Endothelial cell of umbilical vein (primary cell): Measurements from ENCODE around the gene IRF2BP1. TPM values are rescaled to one million over a fixed set of nuclear protein-coding genes. Genes with fewer than 3 reads are reported as not detected.

Source experiments
- BruUV-seq: library from RNA; stranded (reverse); fragments of 400-500 nt; replicated peaks from 2 replicates; lab custom pipeline; 2021; lab: Mats Ljungman, UMichigan
- CTCF ChIA-PET: fragments of 300-600, 350-600 bp; sonication (Branson Sonifier 250); formaldehyde crosslinking; loops from one replicate; lab custom pipeline; 2021; ENCODE audit warnings: antibody characterized with exemption, inconsistent platforms; lab: Charles Lee
- POLR2A ChIA-PET: fragments of 300-600, 350-600 bp; sonication (Branson Sonifier 250); formaldehyde crosslinking; loops from one replicate; lab custom pipeline; 2021; ENCODE audit warnings: antibody characterized with exemption, inconsistent platforms; lab: Charles Lee
- DNase-seq: peaks from one replicate; pipeline ENCODE4 v3.0.0-alpha.2; 2011; ENCODE audit warnings: low read depth, low spot score
- FAIRE-seq: peaks from 2 replicates; lab custom pipeline; 2011; peaks lifted over from hg19 to GRCh38; lab: Jason Lieb, UNC
- H2AFZ ChIP-seq: 2 replicates; pipeline ENCODE4 v1.6.0; 2012; ENCODE audit warnings: low read depth, low read length, control low read depth, inconsistent platforms
- H3K27ac ChIP-seq: 2 replicates; pipeline ENCODE4 v1.5.1; 2011; ENCODE audit warnings: low read depth, mild to moderate bottlenecking, control low read depth, low read length, moderate library complexity; ENCODE audit not compliant: insufficient read depth
- H3K27me3 ChIP-seq, 2 experiments: 2 replicates each; pipeline versions ENCODE4 v1.6.0 to v1.6.1; 2011; ENCODE audit warnings: low read length in 2 of 2, mixed read lengths in 1 of 2; ENCODE audit not compliant: control insufficient read depth in 2 of 2, insufficient read depth in 2 of 2
- H3K36me3 ChIP-seq, 2 experiments: 2 replicates in 1 of 2; 3 replicates in 1 of 2; pipeline ENCODE4 v1.5.1; 2011; ENCODE audit warnings: low read length in 2 of 2, mild to moderate bottlenecking in 1 of 2, moderate library complexity in 1 of 2; ENCODE audit not compliant: control insufficient read depth in 2 of 2, insufficient read depth in 2 of 2; ENCODE audit errors: extremely low read depth in 1 of 2
- H3K4me1 ChIP-seq: 3 replicates; pipeline ENCODE4 v1.5.1; 2011; ENCODE audit warnings: mild to moderate bottlenecking, low read length; ENCODE audit not compliant: control insufficient read depth, insufficient read depth; ENCODE audit errors: extremely low read depth
- H3K4me2 ChIP-seq: 2 replicates; pipeline ENCODE4 v1.6.1; 2011; ENCODE audit warnings: low read length, control low read depth, mixed read lengths; ENCODE audit not compliant: insufficient read depth
- H3K4me3 ChIP-seq, 3 experiments: fragments of 200-600 bp in 1 of 3; sonication (generic), shearing (Covaris generic) in 1 of 3; replicated peaks in 1 of 3; 2 replicates each; pipeline ENCODE4 v1.5.1; 2011 to 2016; ENCODE audit warnings: control low read depth in 3 of 3, low read length in 3 of 3, mild to moderate bottlenecking in 2 of 3, inconsistent platforms in 1 of 3, low read depth in 1 of 3, moderate library complexity in 1 of 3; ENCODE audit not compliant: insufficient read depth in 1 of 3
- H3K79me2 ChIP-seq: 2 replicates; pipeline ENCODE4 v1.6.0; 2012; ENCODE audit warnings: low read length, inconsistent platforms; ENCODE audit not compliant: control insufficient read depth, insufficient read depth
- H3K9ac ChIP-seq: replicated peaks from 2 replicates; pipeline ENCODE3; 2011; ENCODE audit warnings: low read length, control low read depth; ENCODE audit not compliant: insufficient read depth; ENCODE audit errors: extremely low read depth
- H3K9me1 ChIP-seq: replicated peaks from 3 replicates; pipeline ENCODE4 v1.6.0; 2011; ENCODE audit warnings: mild to moderate bottlenecking, low read length; ENCODE audit not compliant: control insufficient read depth, insufficient read depth; ENCODE audit errors: extremely low read depth
- H3K9me3 ChIP-seq: replicated peaks from 2 replicates; pipeline ENCODE4 v1.5.1; 2012; ENCODE audit warnings: low read length, inconsistent platforms; ENCODE audit not compliant: control insufficient read depth, insufficient read depth
- H4K20me1 ChIP-seq: replicated peaks from 2 replicates; pipeline ENCODE3; 2011; ENCODE audit warnings: mild to moderate bottlenecking, low read length; ENCODE audit not compliant: control insufficient read depth, insufficient read depth; ENCODE audit errors: extremely low read depth
- EZH2 ChIP-seq: IDR thresholded peaks from 2 replicates; pipeline ENCODE4 v1.6.1; 2012; ENCODE audit warnings: borderline replicate concordance, low read depth, mild to moderate bottlenecking, moderate library complexity, low read length, inconsistent platforms; ENCODE audit not compliant: severe bottlenecking
- FOS ChIP-seq: IDR thresholded peaks from 2 replicates; pipeline ENCODE4 v1.6.1; 2011; ENCODE audit warnings: mild to moderate bottlenecking, low read length, moderate library complexity, borderline replicate concordance; ENCODE audit not compliant: insufficient read depth
- GATA2 ChIP-seq: IDR thresholded peaks from 2 replicates; pipeline ENCODE4 v1.7.0; 2011; ENCODE audit warnings: low read depth, mild to moderate bottlenecking, moderate library complexity, mixed read lengths, low read length; ENCODE audit not compliant: insufficient read length, insufficient read depth
- JUN ChIP-seq: IDR thresholded peaks from 2 replicates; pipeline ENCODE4 v1.6.1; 2011; ENCODE audit warnings: borderline replicate concordance, low read depth; ENCODE audit not compliant: insufficient read length, insufficient read depth
- MYC ChIP-seq: IDR thresholded peaks from one replicate; pipeline ENCODE4 v1.6.1; 2011; ENCODE audit warnings: mild to moderate bottlenecking, low read depth, low read length
- POLR2A ChIP-seq: IDR thresholded peaks from 2 replicates; pipeline ENCODE4 v1.6.1; 2012; ENCODE audit warnings: low read depth, mild to moderate bottlenecking, control low read depth, low read length
- POLR2AphosphoS5 ChIP-seq: IDR thresholded peaks from 2 replicates; pipeline ENCODE4 v1.6.1; 2012; ENCODE audit warnings: low read depth, mild to moderate bottlenecking, control low read depth, low read length, moderate library complexity; ENCODE audit not compliant: insufficient read depth
- dilution Hi-C: fragments of 300-500 bp; cut with MboI; formaldehyde crosslinking; loops from one replicate; pipeline ENCODE4 v1.15.0; 2019; ENCODE audit warnings: low sequenced_read_pairs; ENCODE audit not compliant: extremely low pct_ligation_motif_present
- intact Hi-C: fragments of 100-400 bp; cut with micrococcal nuclease; formaldehyde crosslinking; loops from one replicate; pipeline ENCODE4 v1.10.0; 2022
- polyA plus RNA-seq, 4 experiments: library from polyadenylated mRNA; depleted of rRNA in 3 of 4; stranded (reverse) in 3 of 4; unstranded in 1 of 4; fragments of >200 nt; gene quantifications; 2 replicates each; pipeline versions ENCODE4 v1.2.1 to v1.2.3, GENCODE V29; 2011 to 2012; ENCODE audit warnings: missing spikeins in 1 of 4
- total RNA-seq: library from RNA; stranded (reverse); gene quantifications from 2 replicates; pipeline ENCODE4 v1.2.3, GENCODE V29; 2021
- TF ChIP-seq, protein P1 (sequence below), 2 donors: IDR thresholded peaks; 1 replicate in 1 of 2; 2 replicates in 1 of 2; pipeline ENCODE4 v1.5.1; 2011; ENCODE audit warnings: low read length in 2 of 2, mild to moderate bottlenecking in 2 of 2, moderate library complexity in 2 of 2, control low read depth in 1 of 2, inconsistent platforms in 1 of 2, low read depth in 1 of 2; ENCODE audit not compliant: insufficient read depth in 1 of 2; ENCODE audit errors: extremely low read depth in 1 of 2
- TF ChIP-seq, protein P2 (sequence below): IDR thresholded peaks from 2 replicates; pipeline ENCODE4 v1.6.1; 2011; ENCODE audit not compliant: insufficient read depth, insufficient read length

IRF2BP1 gene
- total and polyA plus RNA-seq, 2 donors (not counting 3 experiments of a cell fraction or from before 2014, with no cell fraction given), result 12.3 to 17.5 TPM

DNA sequence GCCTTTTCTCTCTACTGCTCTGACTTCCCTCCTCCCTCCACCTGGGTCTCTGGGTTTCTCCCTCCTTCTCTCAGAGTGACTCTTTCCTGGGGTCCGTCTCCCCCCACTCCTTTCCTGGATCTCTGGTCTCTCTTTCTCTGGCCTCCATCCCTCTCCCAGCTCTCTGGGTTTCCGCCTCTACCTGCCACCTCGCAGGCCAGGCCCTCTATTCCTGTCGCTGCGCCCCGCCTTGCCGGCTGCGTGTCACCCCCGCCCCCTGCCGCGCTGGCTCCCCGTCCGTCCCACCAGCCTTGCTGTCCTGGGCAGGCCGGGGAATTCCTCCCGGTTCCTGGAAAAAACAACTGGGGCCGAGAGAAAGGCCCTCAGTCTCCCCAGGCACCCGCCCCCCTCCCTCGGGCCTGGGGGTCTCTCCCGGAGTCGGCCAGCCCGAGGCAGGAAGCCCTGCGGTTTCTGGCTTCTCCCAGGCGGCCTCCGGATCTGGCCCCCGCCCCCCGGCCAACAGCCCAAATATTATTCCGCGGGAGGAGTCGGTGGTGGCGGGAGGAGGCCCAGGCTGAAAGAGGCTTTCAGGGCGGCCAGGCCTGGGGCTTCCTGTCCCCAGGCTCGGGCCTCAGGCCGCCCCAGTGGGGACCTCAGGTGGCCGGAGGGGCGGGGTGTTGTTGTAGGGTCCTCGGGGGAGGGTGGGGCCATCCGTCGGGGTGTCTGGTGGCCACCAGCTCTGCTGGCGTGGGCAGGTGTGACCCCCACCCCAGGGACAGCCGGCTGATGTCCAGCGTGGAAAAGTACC is 9.3 kb downstream of the IRF2BP1 start:
- H3K9me3 ChIP-seq, result no peaks in the 10 kb centered on the region
- no peaks in the 10 kb centered on the region for H4K20me1 ChIP-seq
- peak overlapping the region; percentile 5 for H3K9ac ChIP-seq
- dilution Hi-C loops, result no loop called here
- H3K9me1 ChIP-seq, result no peaks in the 10 kb centered on the region
- FAIRE-seq, result peak; percentile 8
- peak; percentile 29 for DNase-seq
- H3K4me2 ChIP-seq, result no peak overlapping the region
- peak overlapping the region; percentile 73 for H2AFZ ChIP-seq
- no peak overlapping the region for H3K27ac ChIP-seq
- no peak for TF ChIP-seq FOS
- TF ChIP-seq EZH2, result peak; percentile 10
- TF ChIP-seq GATA2, result no peak
- TF ChIP-seq JUN, result no peak
- no peak for TF ChIP-seq POLR2AphosphoS5
- no peaks in the 10 kb centered on the region for H3K4me1 ChIP-seq
- peak overlapping the region in 1 of 3 experiments; percentile 6 for H3K4me3 ChIP-seq
- no peaks in the 10 kb centered on the region for H3K36me3 ChIP-seq
- intact Hi-C loops, result no loop called here
- no peaks in the 10 kb centered on the region for H3K79me2 ChIP-seq
- POLR2A ChIA-PET, result no interaction called here
- CTCF ChIA-PET, result interaction anchor here (0.7 kb wide), 1 partner anchor 10 kb away, joined by 3 read pairs; the partner anchor contains the start of gene IRF2BP1
- BruUV-seq, result no TSS peak
- peaks cover 2 to 6% of the 10 kb centered on the region in 2 experiments for H3K27me3 ChIP-seq

DNA sequence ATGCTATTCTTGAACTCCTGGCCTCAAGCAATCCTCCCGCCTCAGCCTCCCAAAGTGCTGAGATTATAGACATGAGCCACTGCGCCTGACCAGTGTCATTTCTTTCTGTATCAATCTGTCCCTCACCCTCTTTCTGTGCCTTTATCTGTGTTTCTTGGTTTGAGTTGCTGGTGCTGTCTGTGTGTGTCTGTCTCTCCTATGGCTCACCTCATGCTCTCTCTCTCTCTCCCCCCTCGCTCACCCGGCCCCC is 9.9 kb downstream of the IRF2BP1 start:
- no peak overlapping the region for H3K27ac ChIP-seq
- H3K4me2 ChIP-seq, result no peak overlapping the region
- H3K4me1 ChIP-seq, result no peaks in the 10 kb centered on the region
- DNase-seq, result no peak
- dilution Hi-C loops, result no loop called here
- CTCF ChIA-PET, result interaction anchor here (0.7 kb wide), 1 partner anchor 10 kb away, joined by 3 read pairs; the partner anchor contains the start of gene IRF2BP1
- H3K9me3 ChIP-seq, result no peaks in the 10 kb centered on the region
- BruUV-seq, result no TSS peak
- H3K4me3 ChIP-seq, result no peak overlapping the region
- H4K20me1 ChIP-seq, result no peaks in the 10 kb centered on the region
- no peaks in the 10 kb centered on the region for H3K36me3 ChIP-seq
- TF ChIP-seq, protein P1, sequence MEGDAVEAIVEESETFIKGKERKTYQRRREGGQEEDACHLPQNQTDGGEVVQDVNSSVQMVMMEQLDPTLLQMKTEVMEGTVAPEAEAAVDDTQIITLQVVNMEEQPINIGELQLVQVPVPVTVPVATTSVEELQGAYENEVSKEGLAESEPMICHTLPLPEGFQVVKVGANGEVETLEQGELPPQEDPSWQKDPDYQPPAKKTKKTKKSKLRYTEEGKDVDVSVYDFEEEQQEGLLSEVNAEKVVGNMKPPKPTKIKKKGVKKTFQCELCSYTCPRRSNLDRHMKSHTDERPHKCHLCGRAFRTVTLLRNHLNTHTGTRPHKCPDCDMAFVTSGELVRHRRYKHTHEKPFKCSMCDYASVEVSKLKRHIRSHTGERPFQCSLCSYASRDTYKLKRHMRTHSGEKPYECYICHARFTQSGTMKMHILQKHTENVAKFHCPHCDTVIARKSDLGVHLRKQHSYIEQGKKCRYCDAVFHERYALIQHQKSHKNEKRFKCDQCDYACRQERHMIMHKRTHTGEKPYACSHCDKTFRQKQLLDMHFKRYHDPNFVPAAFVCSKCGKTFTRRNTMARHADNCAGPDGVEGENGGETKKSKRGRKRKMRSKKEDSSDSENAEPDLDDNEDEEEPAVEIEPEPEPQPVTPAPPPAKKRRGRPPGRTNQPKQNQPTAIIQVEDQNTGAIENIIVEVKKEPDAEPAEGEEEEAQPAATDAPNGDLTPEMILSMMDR (IDR thresholded peaks at IDR 0.05; ENCODE audit: extremely low read depth in 1 of 2, insufficient read depth in 1 of 2, low read depth in 1 of 2, low read length in 2 of 2), result no peak
- no peak for TF ChIP-seq JUN
- TF ChIP-seq GATA2, result no peak
- no peak for TF ChIP-seq FOS
- TF ChIP-seq POLR2AphosphoS5, result no peak
- TF ChIP-seq, protein P2, sequence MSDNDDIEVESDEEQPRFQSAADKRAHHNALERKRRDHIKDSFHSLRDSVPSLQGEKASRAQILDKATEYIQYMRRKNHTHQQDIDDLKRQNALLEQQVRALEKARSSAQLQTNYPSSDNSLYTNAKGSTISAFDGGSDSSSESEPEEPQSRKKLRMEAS, result no peak
- TF ChIP-seq POLR2A, result no peak
- no peak for TF ChIP-seq MYC
- TF ChIP-seq EZH2, result no peak
- intact Hi-C loops, result no loop called here
- H3K9me1 ChIP-seq, result no peaks in the 10 kb centered on the region
- POLR2A ChIA-PET, result no interaction called here
- FAIRE-seq, result no peak
- H3K27me3 ChIP-seq, result peaks cover 2 to 6% of the 10 kb centered on the region in 2 experiments
- H3K9ac ChIP-seq, result peak overlapping the region; percentile 5
- peak overlapping the region; percentile 73 for H2AFZ ChIP-seq
- no peaks in the 10 kb centered on the region for H3K79me2 ChIP-seq
